Heart left ventricle (tissue), 13 donors: ENCODE data around the gene FKBP1A.

ENCODE experiments used
- POLR2A ChIP-seq, 2 donors: fragments of 450-650 bp; IDR thresholded peaks; one replicate each; pipeline ENCODE4 v1.6.1; 2017; ENCODE audit warnings: antibody characterized with exemption in 2 of 2, mild to moderate bottlenecking in 2 of 2, moderate library complexity in 2 of 2
- TF ChIP-seq, protein P1 (sequence below), 12 donors: fragments of 200-600 bp; sonication (generic) in 4 of 12; IDR thresholded peaks; one replicate each; pipeline versions ENCODE4 v1.5.0 to v1.8.0; 2018 to 2022; ENCODE audit warnings: antibody characterized with exemption in 12 of 12, mild to moderate bottlenecking in 5 of 12
- donor health status: ischemic (EF 13 %, LVEDD 7.1; RV severe dilation, severe dysfunction).
- donor health status: DM: no; HTN: yes; CAD: no.
- donor health status: DM: no; HTN: no; CAD: no.
- donor health status: ischemic (EF 25% LVEDD 6.9; RV normal size, moderate dysfunction).
- donor health status: ischemic (EF 25% LVEDD 5.7; RV mildly dilated, moderate dysfunction).
- donor health status: ischemic (EF 35%, LVEDD 5.7; RV mildly dilated, moderate dysfunction).
- donor health status: nonischemic (EF 11% LVEDD 7.7; RV severe dilation, severe dysfunction).
- donor health status: DM: yes; HTN: yes; CAD: no.
- donor health status: PGD.
- donor health status: ischemic (EF 29% LVEDD 5.4; RV normal size, mild dysfunction).
- donor health status: nonischemic (EF 23%, LVEDD 6.1; RV moderate dilation, normal function).

DNA sequence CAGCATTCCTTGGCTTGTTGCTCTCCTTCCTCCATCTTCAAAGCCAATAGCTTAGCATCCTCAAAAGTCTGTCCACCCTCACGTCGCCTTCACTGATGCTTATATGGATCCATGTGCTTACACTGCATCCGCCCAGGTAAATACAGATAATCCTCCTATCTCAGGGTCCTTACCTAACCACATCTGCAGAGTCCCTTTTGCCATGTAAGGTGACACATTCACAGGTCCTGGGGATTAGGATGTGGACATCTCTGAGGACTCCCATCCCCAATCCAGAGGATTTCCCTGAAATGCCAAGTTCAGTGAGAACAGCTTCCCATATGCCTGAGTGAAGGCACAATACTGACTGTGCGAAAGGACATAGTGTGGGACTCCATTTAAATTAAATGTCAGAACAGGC, 25.4 kb downstream of the FKBP1A start:
- TF ChIP-seq, protein P1, sequence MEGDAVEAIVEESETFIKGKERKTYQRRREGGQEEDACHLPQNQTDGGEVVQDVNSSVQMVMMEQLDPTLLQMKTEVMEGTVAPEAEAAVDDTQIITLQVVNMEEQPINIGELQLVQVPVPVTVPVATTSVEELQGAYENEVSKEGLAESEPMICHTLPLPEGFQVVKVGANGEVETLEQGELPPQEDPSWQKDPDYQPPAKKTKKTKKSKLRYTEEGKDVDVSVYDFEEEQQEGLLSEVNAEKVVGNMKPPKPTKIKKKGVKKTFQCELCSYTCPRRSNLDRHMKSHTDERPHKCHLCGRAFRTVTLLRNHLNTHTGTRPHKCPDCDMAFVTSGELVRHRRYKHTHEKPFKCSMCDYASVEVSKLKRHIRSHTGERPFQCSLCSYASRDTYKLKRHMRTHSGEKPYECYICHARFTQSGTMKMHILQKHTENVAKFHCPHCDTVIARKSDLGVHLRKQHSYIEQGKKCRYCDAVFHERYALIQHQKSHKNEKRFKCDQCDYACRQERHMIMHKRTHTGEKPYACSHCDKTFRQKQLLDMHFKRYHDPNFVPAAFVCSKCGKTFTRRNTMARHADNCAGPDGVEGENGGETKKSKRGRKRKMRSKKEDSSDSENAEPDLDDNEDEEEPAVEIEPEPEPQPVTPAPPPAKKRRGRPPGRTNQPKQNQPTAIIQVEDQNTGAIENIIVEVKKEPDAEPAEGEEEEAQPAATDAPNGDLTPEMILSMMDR (IDR thresholded peaks at IDR 0.05): no peak
- no peak for TF ChIP-seq POLR2A (IDR thresholded peaks at IDR 0.05)
